Measurements from ENCODE around the gene INPP5K. TPM values are rescaled to one million over a fixed set of nuclear protein-coding genes. Genes with fewer than 3 reads are reported as not detected.

INPP5K gene
- total RNA-seq, 1 donor from 2014 or later, result 50.0 TPM

DNA sequence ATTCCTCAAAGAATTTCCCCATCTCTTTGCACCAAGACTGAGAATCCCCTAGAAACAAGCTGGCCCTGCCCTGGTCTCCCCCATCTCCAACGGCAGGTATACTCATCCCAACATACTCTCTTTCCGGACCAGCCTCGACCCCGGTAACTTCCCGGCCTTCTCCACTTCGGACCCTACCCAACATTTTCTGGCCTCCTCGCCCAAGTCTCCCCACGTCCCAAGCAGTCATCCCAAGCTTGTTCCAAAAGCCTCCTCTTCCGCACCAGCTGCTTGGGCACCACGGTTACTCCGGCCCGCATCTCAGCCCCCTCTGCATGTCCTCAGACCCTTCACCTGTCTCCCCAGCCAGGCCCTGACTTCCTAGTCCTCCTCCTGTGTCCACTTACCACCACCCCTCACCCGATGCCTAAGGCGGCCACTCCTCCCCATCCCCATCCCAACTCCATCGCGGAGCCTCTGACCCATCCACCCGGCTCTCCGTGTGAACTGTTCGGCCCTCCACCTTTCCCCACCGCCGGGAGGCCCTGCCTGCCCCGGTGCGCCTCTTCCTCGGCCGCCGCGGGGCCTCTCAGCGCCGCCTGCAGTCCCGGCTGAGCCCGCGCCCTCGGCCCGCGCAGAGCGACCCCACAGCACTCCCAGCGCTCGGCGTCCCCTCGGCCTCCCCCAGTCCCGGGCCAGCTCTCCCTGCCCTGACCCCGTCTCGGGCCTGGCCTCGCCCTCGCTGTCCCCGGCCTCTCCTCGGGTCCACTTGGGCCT lies 45.2 kb upstream of the INPP5K start:
- TF ChIP-seq, protein P1, sequence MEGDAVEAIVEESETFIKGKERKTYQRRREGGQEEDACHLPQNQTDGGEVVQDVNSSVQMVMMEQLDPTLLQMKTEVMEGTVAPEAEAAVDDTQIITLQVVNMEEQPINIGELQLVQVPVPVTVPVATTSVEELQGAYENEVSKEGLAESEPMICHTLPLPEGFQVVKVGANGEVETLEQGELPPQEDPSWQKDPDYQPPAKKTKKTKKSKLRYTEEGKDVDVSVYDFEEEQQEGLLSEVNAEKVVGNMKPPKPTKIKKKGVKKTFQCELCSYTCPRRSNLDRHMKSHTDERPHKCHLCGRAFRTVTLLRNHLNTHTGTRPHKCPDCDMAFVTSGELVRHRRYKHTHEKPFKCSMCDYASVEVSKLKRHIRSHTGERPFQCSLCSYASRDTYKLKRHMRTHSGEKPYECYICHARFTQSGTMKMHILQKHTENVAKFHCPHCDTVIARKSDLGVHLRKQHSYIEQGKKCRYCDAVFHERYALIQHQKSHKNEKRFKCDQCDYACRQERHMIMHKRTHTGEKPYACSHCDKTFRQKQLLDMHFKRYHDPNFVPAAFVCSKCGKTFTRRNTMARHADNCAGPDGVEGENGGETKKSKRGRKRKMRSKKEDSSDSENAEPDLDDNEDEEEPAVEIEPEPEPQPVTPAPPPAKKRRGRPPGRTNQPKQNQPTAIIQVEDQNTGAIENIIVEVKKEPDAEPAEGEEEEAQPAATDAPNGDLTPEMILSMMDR (IDR thresholded peaks at IDR 0.05), result no peak
- H3K36me3 Mint-ChIP-seq (ENCODE audit: low read depth), result peaks cover 10% of the 10 kb centered on the region
- H3K27ac Mint-ChIP-seq, result peak overlapping the region; percentile 71
- ATAC-seq (ENCODE audit: low read depth), result peak; percentile 26
- H3K4me1 Mint-ChIP-seq, result peaks cover 52% of the 10 kb centered on the region
- CTCF ChIA-PET, result interaction anchor here (1.4 to 1.6 kb wide), 2 partner anchors 29 to 196 kb away, joined by 5 to 14 read pairs; no protein-coding TSS in a partner anchor
- no peaks in the 10 kb centered on the region for H3K9me3 Mint-ChIP-seq
- peak; percentile 54 for DNase-seq
- peak overlapping the region; percentile 86 for H3K4me3 Mint-ChIP-seq
- H3K27me3 Mint-ChIP-seq, result no peaks in the 10 kb centered on the region
- POLR2A ChIA-PET, result interaction anchor here (0.6 to 5.4 kb wide), 6 partner anchors 10 to 77 kb away, joined by 3 to 43 read pairs (median 3); partner anchors contain the start of genes INPP5K and SLC43A2
- intact Hi-C loops (cut with micrococcal nuclease), result loop anchor here (1.0 to 10.0 kb wide), 8 partner anchors 45 to 303 kb away; partner anchors contain the start of genes INPP5K, RILP and SLC43A2

- peaks cover 15% of the 10 kb centered on the region for H3K36me3 Mint-ChIP-seq (ENCODE audit: low read depth)
- H3K27ac Mint-ChIP-seq, result no peak overlapping the region
- no peaks in the 10 kb centered on the region for H3K9me3 Mint-ChIP-seq
- peak overlapping the region; percentile 86 for H3K4me3 Mint-ChIP-seq
- DNase-seq, result no peak
- H3K4me1 Mint-ChIP-seq, result peaks cover 53% of the 10 kb centered on the region
- no peak for ATAC-seq (ENCODE audit: low read depth)
- ChIA-PET CTCF (interaction anchor here (1.4 kb wide), 1 partner anchor 195 kb away, joined by 14 read pairs; no protein-coding TSS in a partner anchor), POLR2A (interaction anchor here (0.7 to 5.4 kb wide), 5 partner anchors 11 to 205 kb away, joined by 3 to 43 read pairs (median 3); partner anchors contain the start of genes INPP5K and SLC43A2)
- TF ChIP-seq, protein P1 (IDR thresholded peaks at IDR 0.05), result no peak
- intact Hi-C loops (cut with micrococcal nuclease), result loop anchor here (10.0 kb wide), 1 partner anchor 304 kb away; no protein-coding TSS in a partner anchor
- no peaks in the 10 kb centered on the region for H3K27me3 Mint-ChIP-seq
Measured at GRCh38 chr17:1560858-1561355, 44.5 kb upstream of the INPP5K start.

DNA sequence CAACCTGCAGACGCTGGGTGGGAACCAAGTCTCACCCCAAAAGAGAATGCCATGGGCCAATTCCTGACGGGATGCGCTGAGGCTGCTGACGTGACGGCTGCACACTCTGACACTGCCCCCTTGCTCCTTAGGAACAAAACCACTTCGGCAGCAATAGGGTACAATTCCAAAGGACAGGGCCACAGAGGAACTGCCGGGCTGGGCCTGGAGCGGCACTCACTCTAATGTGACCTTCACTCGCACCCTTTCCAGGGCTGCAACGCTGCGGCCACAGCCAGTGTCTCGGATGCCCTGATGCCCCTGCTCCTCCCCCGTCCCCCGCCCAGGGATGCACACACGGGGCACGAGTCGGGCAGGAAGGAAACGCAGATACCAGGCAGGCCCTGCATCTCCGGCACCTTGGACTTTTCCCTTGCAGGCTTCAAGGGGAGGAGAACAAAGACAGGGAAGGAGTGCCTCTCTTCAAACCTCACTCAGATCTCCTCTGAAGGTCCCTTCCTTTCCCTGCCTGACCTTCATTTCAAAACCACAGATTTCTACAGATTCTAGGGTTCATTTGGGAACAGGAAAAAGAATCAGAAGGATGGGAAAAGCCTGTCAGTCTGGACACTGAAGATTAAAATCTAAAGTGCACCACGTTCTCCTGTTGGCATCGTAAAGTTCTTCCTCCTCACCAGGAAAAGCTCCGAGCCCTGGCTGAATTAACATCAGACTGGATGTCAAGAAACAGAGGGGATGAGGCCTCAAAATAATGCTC lies 43.9 kb upstream of the INPP5K start:
- DNase-seq (no peak), ATAC-seq (ENCODE audit: low read depth) (no peak)
- CTCF ChIA-PET, result interaction anchor here (1.4 kb wide), 1 partner anchor 195 kb away, joined by 14 read pairs; no protein-coding TSS in a partner anchor
- Mint-ChIP-seq H3K27ac (no peak overlapping the region), H3K36me3 (ENCODE audit: low read depth) (peaks cover 18% of the 10 kb centered on the region), H3K27me3 (no peaks in the 10 kb centered on the region), H3K4me3 (peak overlapping the region; percentile 86), H3K4me1 (peaks cover 55% of the 10 kb centered on the region), H3K9me3 (no peaks in the 10 kb centered on the region)
- POLR2A ChIA-PET, result interaction anchor here (0.5 to 5.4 kb wide), 3 partner anchors 28 to 206 kb away, joined by 3 to 43 read pairs (median 8); partner anchors contain the start of gene SLC43A2
- intact Hi-C loops (cut with micrococcal nuclease), result loop anchor here (10.0 kb wide), 1 partner anchor 305 kb away; no protein-coding TSS in a partner anchor
- TF ChIP-seq, protein P1 (IDR thresholded peaks at IDR 0.05), result no peak

DNA sequence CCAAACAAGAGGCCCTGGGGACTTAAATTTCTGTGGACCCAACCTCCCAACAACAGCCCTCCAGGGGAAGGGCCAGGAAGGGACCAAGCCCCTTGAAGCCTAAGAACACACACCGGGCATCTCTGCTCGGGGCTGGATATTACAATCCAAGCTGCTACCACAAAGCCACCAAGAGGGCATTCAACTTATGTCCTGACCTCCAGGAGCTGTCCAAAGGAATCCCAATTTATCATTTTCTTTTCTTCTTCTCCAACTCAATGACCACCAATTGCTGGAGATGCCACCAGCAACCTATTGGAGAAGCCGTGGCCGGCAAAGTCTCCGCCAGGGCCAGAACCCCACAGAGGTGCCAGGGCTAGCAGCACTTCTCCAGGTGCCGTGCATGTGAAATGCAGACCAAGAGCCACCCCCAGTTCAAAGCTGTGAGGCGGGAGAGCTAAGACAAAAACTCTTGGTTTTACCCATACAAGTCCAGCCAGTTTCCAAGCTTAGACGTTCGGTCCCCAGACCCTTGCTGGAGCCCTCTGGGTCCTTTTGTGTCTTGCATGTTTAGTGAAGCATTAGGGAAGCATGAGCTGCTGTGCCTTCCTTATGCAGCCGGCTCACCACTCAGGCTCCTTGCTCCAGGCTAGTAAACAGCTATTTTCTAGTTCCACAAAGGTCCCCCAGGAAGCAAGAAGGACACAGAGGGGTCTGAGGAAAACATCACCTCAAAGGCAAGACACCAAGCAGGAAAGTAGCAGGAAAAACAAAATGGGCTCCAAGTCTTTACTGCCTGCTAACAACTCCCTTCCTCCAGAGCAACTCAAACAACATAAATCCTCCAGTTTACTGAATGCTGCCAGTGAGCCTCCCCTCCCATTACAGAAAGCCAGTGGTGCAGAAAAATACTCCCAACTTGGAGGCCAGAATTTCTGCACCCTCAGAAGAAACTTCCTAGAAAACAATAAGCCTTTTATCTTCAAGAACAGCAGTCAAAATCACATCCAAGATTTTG lies 42.9 kb upstream of the INPP5K start:
- CTCF ChIA-PET, result no interaction called here
- TF ChIP-seq, protein P1 (IDR thresholded peaks at IDR 0.05), result no peak
- POLR2A ChIA-PET, result interaction anchor here (0.5 to 0.8 kb wide), 2 partner anchors 29 to 69 kb away, joined by 3 to 8 read pairs; partner anchors contain the start of gene SLC43A2

More for the DNA sequence above, 42.9 kb upstream of the INPP5K start:
- Mint-ChIP-seq H3K4me1 (peaks cover 59% of the 10 kb centered on the region), H3K4me3 (no peak overlapping the region), H3K27ac (no peak overlapping the region), H3K27me3 (no peaks in the 10 kb centered on the region), H3K9me3 (no peaks in the 10 kb centered on the region), H3K36me3 (ENCODE audit: low read depth) (peaks cover 21% of the 10 kb centered on the region)
- DNase-seq (no peak), ATAC-seq (ENCODE audit: low read depth) (no peak)
- intact Hi-C loops (cut with micrococcal nuclease), result loop anchor here (10.0 kb wide), 1 partner anchor 305 kb away; no protein-coding TSS in a partner anchor
